NCI-H1092 (cell line): ENCODE measurements around the gene KLRD1.
"Not testable (repeated sequence)": the region's sequence is repeated elsewhere in the genome, so short reads cannot be mapped to it uniquely, and the experiment has no call there.

Source experiments
- DNase-seq: peaks from one replicate; lab custom pipeline; 2025; lab: John Stamatoyannopoulos, UW

Gene KLRD1

DNA sequence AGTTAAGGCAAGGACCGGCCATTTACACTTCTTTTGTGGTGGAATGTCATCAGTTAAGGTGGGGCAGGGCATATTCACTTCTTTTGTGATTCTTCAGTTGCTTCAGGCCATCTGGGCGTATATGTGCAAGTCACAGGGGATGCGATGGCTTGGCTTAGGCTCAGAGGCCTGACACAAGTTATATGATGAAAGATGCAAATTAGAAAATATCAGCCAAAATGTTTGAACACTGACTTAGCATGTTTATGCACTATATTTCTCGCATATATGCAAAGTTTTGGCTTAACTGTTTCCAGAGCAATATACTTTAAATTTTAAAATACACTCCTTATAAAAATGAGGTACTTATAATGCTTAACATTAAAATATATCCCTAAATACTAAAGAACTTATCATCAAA lies 30.8 kb downstream of the KLRD1 start:
- not testable (repeated sequence) for DNase-seq

DNA sequence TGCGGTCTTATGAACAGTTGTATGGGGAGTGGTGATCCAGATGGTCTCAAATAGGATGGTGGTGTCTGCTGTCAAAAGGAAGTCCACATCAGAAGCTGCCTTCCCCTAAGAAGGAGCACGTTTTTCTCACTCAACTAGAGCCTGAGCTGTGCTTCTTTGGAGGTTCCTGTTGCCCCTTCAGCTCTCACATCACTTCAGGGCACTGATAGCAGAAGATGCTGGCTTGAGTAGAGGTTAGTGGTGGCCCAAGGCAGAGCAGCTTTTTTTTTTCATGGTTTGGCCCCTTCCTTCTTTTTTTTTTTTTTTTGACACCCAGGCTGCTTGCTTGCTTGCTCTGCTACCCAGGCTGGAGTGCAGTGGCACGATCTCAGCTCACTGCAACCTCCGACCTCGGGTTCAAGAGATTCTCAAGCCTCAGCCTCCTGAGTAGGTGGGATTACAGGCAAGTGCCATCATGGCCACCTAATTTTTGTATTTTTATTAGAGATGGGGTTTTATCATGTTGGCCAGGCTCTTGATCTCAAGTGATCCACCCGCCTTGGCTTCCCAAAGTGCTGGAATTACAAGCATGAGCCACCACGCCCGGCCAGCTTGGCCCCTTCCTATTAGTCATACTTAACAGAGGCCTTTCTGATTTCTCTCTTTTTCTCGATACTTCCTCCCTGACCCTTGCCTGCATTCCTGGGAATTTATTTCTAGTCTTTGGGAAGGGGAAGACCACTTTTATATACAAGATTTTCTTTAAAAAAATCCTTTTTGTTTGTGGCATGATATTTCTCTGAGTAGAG lies 31.6 kb downstream of the KLRD1 start:
- DNase-seq = no peak

DNA sequence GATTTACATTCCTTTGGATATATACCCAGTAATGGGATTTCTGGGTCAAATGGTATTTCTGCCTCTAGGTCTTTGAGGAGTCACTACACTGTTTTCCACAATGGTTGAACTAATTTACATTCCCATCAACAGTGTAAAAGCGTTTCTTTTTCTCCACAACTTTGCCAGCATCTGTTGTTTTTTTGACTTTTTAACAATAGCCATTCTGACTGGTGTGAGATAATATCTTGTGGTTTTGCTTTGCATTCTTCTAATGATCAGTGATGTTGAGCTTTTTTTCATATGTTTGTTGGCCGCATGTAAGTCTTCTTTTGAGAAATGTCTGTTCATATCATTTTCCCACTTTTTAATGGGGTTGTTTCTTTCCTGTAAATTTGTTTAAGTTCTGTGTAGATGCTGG lies 33.3 kb downstream of the KLRD1 start:
- not testable (repeated sequence) for DNase-seq

DNA sequence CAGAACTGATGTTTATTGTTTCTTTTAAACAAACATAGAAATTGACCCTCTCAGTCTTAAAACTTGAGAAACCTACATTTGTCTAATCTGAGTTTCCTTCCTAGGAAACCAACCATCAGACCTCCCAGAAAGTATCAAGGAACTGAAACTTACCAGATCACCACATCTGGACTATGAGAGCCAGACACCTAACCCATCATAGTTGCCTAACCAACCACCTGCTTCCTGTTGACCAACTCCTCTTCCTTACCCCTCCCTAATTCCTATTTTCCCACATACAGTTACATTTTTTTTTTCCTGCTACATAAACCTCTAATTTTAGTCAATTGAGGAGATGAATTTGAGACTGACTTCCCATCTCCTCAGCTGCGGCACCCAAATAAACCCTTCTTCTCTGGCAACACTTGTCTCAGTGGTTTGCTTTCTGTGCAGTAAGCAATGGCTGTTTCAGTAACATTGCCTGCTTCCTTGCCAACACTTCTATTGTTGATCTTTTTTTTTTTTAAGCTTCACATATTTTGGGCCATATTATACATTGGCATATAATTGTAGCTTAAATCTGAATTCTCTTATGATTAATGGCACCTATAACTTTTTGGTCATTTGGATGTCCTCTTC lies 34.3 kb downstream of the KLRD1 start:
- DNase-seq = no peak

DNA sequence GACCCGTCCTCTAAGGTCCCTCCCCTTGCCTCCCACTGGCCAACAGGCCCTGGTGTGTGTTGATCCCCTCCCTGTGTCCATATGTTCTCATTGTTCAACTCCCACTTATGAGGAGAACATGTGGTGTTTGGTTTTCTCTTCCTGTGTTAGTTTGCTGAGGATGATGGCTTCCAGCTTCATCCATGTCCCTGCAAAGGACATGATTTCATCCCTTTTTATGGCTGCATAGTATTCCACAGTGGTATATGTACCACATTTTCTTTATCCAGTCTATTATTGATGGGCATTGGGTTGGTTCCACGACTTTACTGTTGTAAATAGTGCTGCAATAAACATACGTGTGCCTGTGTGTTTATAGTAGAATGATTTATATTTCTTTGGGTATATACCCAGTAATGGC lies 43.8 kb downstream of the KLRD1 start:
- DNase-seq = not testable (repeated sequence)

DNA sequence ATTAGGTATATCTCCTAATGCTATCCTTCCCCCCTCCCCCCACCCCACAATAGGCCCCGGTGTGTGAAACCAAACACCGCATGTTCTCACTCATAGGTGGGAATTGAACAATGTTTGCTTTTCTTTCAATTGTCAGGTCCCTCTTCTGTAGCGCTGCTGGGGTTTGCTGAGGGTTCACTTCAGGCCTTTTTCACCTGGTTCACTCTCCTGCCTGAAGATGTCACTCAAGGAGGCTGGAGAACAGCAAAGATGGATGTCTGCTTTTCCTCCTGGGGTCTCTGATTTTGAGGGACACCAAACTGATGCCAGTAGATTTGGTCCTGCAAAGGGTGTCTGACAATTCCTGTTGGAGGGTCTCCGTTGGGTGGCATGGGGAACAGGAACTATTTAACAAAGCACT lies 46.4 kb downstream of the KLRD1 start:
- no peak for DNase-seq

DNA sequence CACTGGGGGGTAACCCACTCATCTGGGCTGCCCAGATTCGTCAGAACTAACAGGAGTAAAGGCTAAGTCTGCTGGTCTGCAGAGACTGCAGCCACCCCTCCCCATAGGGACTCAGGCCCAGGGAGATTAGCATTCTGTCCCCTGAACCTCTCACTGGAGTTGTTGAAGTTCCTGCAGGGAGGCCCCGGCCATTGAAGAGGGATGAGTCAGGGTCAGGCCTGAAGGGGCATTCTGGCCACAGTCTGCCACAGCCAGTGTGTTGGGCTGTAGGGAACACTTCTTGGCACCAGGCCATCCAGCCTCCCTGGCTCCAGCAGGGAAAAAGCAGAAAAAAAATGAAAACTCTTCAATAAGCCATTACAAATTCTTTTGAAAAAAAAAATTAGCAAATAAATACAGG lies 46.8 kb downstream of the KLRD1 start:
- DNase-seq = no peak

DNA sequence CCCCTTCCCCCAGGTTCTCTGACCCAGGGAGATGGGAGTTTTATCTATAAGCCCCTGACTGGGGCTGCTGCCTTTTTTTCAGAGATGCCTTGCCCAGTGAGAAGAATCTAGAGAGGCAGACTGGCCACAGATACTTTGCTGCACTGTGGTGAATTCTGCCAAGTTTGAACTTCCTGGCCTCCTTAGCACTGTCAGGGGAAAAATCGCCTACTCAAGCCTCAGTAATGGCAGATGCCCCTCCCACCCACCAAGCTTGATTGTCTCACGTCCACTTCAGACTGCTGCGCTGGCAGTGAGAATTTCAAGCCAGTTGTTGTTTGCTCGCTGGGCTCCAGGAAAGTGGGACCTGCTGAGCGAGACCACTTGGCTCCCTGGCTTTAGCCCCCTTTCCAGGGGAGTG lies 50.5 kb downstream of the KLRD1 start:
- peak; percentile 25 for DNase-seq

DNA sequence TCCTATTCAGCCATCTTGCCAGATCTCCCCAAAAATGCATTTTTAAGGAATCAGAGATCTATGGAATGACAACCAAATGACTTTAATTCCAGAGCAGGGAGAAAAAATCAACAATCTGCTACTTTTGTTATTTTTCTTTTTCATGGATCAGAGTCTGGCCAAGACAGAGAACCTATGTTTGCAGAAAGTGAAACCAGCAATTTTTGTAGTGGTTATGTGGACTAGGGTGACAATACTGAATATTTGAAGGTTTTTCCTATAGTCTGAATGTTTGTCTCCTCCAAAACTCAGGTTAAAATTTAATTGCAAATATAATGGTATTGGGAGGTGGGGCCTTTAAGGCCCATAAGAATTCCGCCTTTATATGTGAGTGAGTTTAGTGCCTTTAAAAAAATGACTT lies 51.3 kb downstream of the KLRD1 start:
- DNase-seq = no peak

DNA sequence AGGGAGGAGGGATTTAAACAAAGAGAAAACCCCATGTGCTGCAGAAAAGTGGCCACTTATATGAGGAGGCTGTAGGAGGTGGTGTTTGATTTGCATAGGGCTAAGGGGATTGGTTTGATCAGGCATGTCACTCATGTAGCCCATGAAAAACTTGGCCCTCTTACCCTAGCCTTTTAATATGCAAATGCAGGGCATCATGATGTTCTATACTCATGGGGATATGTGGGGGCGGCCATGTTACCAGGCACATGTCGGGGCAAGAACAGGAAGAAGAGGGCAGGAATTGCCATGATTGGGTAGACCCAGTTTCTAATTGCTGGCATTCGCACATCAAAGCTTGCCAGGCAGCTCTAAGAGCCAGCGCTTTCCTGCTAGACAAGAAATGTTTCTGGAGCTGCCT lies 53.4 kb downstream of the KLRD1 start:
- no peak for DNase-seq

DNA sequence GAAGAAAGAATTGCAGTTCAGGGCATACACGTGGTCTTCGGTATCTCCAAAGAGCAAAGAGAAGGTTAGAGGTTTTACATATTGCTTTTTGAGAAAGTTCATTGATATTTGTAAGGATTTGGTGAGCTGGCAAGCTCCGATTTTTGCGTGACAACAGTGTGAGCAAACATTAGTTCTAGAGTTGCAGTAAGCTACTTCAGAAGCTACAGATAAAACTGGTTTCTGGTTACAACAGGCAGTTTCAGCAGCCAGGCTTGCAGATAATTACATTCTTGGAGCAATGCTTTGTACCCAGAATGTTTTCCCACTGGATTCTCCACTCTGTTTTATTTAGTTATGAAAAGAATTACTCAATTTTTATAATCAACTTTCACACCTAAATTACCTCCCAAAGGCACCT lies 54.0 kb downstream of the KLRD1 start:
- no peak for DNase-seq

DNA sequence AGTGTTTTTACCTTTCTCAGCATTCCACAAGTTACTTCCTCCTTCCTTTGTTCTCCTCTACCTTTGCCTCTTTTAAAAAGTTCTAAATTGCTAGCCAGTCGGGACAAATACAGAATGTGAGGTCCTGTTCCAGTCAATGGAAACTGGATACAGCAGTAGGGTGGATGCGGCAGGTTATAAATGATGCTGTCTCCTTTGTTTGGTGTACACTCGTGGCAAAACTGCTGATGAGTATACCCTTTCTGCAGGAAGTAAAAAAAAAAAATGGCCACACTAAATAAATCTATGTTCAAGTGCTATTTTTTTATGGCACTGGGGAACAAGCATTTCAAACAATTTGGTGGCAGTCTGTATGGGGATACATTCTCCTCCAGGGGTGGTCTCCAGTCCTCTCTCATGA lies 54.7 kb downstream of the KLRD1 start:
- no peak for DNase-seq

DNA sequence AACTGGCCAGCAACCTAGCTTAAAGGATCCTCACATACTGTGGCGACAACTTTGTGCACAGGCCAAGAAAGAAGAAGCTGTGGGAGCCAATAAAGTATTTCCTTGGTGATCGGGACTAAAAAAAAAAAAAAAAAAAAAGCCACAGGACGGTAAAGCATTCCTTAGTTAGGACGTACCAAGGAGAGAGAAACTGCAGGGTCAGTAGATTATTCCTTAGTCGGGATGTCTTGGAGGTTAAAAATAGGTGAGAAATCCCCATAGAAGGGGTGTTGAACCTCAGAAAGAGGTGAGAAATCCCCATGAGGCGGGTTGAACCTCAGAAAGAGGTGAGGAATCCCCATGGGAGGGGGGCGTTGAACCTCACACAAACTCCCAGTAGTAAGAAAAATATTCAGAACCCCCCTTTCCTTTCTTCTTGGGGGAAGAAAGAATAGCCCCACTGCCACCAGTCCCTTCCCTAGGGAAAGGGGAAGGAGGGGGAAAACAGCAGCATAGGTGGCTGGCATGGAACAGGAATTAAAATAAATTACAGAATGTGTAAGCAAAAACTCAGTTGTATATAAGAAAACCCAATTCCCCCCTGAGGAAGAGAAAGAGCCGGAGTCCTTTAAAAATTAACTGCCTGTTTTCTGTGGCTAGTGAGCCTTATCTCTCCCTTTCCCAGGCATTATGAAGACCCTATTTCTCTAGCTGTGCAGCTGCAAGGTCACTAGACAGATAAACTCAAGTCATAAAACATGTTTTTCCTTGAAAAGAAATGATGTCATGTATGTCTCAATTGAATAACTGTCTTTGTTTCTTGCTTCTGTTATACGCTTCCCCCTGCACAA lies 55.4 kb downstream of the KLRD1 start:
- no peak for DNase-seq

DNA sequence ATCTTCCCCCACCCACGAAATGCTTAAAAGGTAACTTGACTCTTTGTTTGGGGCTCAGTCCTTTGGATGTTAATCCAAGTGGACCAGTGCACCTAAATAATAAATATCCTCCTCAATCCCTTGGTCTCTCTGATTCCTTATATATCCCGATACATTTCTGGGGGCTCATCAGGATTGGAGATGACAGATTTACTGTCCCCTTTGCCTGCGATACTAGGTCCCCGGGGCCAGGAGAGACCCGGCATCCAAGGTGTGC lies 55.9 kb downstream of the KLRD1 start:
- DNase-seq = no peak

DNA sequence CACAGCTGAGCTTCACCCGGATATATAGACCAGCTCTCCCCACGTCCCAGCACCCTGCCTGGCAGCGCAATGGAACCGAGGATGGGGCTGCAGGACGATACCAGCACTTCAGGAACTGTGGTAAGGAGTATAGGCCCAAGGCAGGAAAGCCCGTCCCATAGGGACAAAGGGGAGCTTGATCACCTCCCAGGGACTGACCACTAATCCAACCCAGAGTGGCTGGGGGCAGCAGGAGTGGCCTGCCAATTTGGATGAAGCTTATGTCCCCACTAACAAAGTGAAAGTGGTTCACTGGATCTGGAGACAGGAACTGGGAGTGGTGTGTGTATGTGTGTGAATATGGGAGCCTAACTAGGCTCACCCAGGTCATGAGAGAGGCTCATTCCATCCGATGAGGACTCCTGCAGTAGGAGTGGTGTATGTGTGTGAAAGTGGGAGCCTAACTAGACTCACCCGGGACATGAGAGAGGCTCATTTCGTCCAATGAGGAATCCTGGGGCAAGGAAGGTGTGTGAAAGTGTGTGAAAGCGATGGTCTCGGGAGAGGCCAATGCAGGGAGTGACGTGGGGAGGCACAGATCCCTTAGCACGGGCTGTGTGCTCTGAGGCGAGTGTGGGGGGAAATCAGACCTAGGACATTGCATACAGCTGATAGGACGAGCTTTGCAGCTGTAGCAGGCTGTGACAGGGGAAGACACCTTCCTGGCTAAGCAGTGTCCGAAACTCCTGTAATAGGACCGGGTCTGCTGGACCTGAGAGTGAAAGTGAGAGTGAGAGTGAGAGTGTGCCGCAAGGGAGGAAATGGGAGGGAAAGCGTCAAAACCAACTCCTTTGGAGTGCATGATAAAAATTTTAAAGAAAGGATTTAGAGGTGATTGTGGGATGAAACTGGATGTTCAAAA lies 56.5 kb downstream of the KLRD1 start:
- no peak for DNase-seq

DNA sequence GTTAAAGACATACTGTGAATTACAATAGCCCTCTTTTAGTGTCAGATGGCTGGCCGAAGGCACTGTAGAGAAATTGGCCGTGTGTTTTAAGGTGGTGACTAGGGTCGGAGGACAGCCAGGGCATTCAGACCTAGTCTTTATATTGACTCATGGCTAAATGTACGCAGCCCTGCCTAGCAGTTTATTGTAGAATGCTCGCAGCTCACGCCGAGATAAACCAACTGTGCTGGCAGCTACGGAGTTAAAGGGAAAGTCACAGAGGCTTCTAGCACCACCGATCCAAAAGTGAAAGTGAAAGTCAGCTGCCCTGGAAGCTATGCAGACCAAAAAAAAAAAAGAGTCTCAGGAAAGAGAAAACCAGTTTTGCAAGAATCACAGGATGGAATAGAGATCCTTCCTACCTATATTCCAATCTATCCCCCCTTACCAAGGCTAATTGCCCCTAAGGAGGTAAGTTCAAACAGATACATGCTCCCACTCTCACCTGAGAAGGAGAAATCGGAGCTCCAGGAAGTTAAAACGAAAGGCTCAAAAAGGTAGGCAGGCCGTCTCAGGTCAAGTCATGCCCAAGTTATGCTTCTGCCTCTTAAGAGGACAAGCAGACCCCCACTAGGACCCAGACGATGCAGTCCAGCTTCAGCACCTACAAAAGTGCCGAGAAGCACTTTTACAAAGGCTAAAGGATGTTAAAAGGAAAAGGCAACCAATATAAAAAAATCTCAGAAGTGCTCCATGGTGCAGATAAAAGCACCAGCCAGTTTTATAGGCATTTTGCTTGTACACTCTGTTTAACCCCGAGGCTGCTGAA lies 57.3 kb downstream of the KLRD1 start:
- DNase-seq = peak; percentile 71

DNA sequence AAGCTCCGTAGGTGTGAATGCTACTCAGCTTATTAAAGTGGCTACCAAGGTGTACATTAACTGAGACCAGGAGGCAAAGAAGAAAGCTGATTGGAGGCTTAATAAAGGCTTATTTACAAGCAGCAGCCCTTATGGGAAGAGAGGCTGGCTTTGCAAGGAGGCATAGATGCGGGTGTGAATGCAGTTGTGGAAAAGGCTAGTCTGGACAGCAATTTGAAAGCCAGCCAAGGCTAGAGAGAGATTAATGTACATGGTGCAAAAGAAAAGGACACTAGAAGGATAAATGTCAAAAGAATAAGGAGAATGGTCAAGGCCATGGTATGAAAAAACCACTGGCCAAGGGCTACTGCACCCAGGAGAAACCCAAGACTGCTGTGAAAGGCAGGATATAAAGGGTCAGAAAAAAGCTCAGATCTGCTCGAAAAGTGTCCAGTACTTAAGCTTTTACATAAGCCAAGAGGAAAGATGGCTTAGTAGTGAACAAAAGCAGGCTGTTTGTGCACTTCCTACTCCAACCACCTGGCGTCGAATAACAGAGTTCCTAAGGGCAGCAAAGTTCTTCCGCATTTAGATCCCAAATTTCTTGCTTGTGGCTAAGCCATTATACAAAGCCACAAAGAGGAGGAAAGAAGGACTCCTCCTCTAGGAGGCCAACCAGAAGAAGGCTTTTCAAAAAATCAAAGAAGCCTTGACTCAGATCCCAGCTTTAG lies 58.2 kb downstream of the KLRD1 start:
- no peak for DNase-seq

DNA sequence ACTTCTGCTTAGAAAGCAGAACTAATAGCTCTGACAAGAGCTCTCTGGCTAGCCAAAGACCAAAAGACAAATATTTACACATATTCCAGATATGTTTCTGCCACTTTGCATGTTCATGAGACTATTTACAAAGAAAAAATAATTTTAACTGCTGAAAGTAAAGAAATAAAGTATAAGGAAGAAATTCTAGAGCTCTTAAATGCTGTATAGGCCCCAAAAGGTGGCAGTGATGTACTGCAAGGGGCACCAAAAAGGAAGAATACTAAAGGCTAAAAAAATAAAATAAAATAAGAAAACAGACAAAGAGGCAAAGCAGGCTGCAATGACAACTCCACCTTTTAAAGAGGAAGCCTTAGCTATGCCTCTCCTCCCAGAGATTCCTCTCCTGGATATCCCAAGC lies 59.2 kb downstream of the KLRD1 start:
- no peak for DNase-seq

DNA sequence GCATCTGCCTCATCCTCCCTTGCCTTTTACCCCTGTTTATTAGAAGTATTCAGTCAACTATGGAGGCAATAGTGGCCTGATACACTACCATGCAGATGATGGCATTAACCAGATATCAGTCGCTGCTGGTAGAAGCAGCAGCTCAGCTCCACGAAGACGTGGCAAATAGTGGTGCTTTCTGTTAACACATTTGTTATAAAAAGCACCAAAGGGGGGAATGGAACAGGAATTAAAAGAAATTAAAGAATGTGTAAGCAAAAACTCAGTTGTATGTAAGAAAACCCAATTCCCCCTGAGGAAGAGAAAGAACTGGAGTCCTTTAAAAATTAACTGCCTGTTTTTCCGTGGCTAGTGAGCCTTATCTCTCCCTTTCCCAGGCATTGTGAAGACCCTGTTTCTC lies 60.0 kb downstream of the KLRD1 start:
- DNase-seq = not testable (repeated sequence)
